WI38 (cell line): ENCODE results near the gene PRR35.

ENCODE experiments used
- H3K4me3 ChIP-seq: 2 replicates; pipeline ENCODE4 v1.5.1; 2011; ENCODE audit warnings: low read depth, mild to moderate bottlenecking, control low read depth, low read length
- TF ChIP-seq, protein P1 (sequence below): IDR thresholded peaks from 2 replicates; pipeline ENCODE4 v1.5.1; 2012; ENCODE audit warnings: low read depth, mild to moderate bottlenecking, control low read depth, low read length

The PRR35 gene

DNA sequence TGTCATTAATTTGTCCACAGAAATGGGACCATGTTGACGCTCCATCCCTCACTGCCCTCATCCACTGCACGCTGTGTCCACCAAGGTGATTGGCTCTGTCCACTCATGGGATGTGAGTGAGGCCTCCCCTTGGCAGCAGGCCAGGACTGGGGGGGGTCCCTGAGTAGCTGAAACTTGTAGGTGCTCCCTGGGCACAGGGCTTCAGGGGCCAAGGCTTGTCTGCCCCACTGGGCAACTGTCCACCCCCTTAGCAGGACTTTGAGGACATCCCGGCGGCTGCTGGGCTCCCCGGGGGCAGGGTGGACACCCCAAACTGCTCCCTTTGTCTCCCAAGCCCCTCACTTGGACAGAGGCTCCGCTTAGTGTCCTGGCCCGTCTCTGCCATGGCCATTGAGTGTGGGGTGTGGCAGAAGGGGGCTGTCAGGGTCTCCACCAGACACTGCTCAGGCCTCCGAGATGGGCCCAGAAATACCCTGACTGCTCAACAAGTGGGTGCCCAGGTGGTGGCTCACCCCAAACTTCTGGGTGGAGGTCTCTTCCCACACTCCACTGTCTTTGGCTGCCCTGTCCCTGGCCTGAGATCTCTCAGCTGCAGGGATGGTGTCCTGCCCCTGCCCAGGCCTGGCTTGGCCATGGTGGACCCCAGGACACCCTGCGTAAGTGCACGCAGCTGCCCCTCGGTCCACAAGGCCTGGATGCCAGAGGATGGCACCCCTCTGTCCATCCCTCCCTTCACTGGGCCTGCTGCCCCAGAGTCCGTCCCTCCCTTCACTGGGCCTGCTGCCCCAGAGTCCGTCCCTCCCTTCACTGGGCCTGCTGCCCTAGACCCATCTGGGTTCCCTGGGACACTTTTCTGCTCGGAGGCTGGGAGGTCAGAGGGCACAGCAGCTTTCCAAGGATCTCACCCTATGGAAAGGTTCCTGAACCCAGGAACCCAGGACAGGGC lies 26.7 kb downstream of the PRR35 start:
- TF ChIP-seq, protein P1, sequence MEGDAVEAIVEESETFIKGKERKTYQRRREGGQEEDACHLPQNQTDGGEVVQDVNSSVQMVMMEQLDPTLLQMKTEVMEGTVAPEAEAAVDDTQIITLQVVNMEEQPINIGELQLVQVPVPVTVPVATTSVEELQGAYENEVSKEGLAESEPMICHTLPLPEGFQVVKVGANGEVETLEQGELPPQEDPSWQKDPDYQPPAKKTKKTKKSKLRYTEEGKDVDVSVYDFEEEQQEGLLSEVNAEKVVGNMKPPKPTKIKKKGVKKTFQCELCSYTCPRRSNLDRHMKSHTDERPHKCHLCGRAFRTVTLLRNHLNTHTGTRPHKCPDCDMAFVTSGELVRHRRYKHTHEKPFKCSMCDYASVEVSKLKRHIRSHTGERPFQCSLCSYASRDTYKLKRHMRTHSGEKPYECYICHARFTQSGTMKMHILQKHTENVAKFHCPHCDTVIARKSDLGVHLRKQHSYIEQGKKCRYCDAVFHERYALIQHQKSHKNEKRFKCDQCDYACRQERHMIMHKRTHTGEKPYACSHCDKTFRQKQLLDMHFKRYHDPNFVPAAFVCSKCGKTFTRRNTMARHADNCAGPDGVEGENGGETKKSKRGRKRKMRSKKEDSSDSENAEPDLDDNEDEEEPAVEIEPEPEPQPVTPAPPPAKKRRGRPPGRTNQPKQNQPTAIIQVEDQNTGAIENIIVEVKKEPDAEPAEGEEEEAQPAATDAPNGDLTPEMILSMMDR = no peak
- no peak overlapping the region for H3K4me3 ChIP-seq

DNA sequence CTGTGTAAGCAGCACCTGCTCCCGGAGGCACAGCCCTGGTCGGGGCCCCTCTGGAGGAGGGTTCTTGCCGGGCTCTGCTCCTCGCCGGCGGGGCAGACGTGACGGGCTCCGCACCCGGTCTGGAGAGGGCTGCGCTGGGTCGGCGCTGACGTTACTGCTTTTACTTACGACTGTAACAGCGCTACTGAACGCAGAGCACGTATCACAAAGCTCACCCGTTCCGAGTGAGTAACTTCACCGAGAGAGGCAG lies 28.4 kb downstream of the PRR35 start:
- H3K4me3 ChIP-seq = peak overlapping the region; percentile 79
- TF ChIP-seq, protein P1 = no peak

DNA sequence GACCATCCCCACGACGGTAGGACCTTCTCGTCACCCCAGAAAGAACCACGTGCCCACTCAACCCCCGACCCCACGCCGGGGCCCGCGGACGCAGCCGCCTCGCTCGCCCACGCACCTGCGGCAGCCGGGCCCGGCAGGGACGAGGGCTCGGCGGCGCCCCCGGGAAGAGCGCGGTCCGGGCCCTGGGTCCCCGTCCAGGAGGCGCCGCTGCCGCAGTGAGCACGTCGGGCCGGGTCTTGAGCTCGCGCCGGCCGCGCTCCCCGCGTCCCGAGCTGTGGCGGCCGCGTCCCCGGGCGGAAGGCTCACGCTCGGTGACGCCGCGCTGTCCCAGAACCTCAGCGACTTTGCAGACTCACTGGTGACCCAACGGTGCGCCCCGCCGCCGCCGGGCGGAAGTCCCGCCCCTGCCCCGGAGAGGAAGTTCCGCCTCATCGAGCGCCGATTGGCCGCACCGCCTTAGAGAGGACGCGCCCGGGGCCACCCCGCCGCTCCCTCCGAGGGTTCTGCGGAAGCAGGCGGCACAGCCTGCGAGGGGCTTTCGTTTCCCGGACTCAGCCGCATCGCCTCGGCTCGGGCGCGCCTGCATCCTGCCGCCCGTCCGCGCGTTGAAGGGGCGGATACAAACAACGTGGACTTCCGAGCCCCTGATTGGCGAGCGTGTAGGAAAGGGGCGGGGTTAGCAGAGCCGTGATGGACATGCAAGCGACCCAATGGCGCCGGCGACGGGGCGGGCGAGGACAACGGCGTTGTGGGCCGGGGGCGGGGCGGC lies 28.9 kb downstream of the PRR35 start:
- TF ChIP-seq, protein P1 = no peak
- peak overlapping the region; percentile 79 for H3K4me3 ChIP-seq

DNA sequence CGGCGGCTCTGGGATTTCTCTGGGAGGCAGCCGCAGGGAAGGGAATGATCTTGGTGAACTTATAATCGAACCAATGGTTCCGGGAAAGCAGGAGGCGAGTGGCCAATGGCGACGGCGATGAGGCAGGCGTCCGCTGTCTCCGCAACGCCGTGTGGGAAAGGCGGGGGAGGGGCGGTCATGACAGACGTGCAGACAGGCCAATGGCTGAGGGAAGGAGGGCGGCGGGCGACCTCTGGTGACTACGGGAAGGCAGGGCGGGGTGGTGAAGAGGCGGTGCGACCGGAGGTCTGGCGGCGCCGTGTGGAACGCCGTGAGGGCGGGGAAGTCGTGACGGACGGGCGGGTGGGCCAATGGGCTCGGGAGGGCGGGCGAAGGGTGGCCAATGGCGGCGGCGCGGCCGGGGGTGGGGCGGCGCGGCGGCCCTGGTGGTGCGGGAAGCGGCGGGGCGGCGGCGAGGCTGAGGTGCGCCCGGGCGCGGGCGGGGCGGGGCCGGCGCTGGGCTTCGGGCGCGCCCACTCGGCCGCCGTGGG lies 29.5 kb downstream of the PRR35 start, which contains the start of gene RAB40C:
TSS of gene RAB40C (plus strand) at position 409 of the 530 bp plus-strand sequence. CDS start 226 bp downstream, outside the sequence.
- H3K4me3 ChIP-seq = peak within 1 kb of the TSS; percentile 87
- TF ChIP-seq, protein P1 = no peak

DNA sequence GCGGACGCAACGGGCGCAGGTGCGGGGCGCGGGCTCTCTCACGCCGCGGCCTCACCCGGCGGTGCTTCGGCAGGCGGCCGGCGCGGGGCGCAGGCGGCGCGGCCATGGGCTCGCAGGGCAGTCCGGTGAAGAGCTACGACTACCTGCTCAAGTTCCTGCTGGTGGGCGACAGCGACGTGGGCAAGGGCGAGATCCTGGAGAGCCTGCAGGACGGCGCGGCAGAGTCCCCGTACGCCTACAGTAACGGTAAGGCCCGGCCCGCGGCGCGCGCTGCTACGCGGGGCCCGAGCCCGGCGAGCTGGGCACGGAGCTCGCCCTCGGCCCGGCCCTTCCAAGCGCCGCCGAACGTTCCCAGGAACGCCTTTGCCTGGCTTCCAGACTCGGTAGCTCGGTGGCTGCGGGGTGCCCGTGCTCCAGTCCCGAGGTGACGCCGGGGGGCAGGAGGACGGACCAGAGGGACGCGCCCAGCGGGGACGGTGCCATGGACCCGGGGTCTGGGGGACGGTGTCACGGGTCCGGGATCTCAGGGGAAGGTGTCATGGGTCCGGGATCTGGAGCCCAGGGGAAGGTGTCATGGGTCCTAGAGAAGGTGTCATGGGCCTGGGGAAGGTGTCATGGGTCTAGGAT lies 30.1 kb downstream of the PRR35 start:
- TF ChIP-seq, protein P1 = no peak
- H3K4me3 ChIP-seq = peak overlapping the region; percentile 87

DNA sequence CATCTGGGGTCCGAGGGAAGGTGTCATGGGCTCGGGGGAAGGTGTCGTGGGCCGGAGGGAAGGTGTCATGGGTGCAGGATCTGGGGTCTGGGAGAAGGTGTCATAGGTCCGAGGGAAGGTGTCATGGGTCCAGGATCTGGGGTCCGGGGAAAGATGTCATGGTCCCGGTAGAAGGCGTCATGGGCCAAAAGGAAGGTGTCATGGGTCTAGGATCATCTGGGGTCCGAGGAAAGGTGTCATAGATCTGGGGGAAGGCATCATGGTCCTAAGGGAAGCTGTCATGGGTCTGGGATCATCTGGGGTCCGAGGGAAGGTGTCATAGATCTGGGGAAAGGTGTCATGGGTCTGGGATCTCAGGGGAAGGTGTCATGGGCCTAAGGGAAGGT lies 30.6 kb downstream of the PRR35 start:
- TF ChIP-seq, protein P1 = no peak
- H3K4me3 ChIP-seq = peak overlapping the region; percentile 87
